ENCODE data around the gene GPS2.
A peak's percentile ranks its signal among the peaks of the same experiment; 100 is the strongest.

The GPS2 gene

GRCh38 chr17:7312432-7313087 is 2.6 kb downstream of the GPS2 start:
- H3K4me1 Mint-ChIP-seq: peaks cover 55% of the 10 kb centered on the region
- peak overlapping the region; percentile 83 to 85 (median 84) for H3K4me3 Mint-ChIP-seq
- no peaks in the 10 kb centered on the region for H3K27me3 Mint-ChIP-seq (ENCODE audit: low read depth)
- no peaks in the 10 kb centered on the region for H3K9me3 Mint-ChIP-seq
- peaks cover 65% of the 10 kb centered on the region for H3K36me3 Mint-ChIP-seq (ENCODE audit: low read depth)
- peak overlapping the region in 2 of 3 experiments; percentile 37 to 59 for H3K27ac Mint-ChIP-seq
- no peak for TF ChIP-seq CTCF (IDR thresholded peaks at IDR 0.05; ENCODE audit: unreplicated experiment in 3 of 3)

GRCh38 chr17:7311110-7311705 is 4.0 kb downstream of the GPS2 start:
- H3K27me3 Mint-ChIP-seq (ENCODE audit: low read depth): no peaks in the 10 kb centered on the region
- peaks cover 57% of the 10 kb centered on the region for H3K36me3 Mint-ChIP-seq (ENCODE audit: low read depth)
- peak overlapping the region; percentile 94 to 99 (median 97) for H3K4me3 Mint-ChIP-seq
- peak overlapping the region in 2 of 3 experiments; percentile 98 to 99 for H3K27ac Mint-ChIP-seq
- H3K4me1 Mint-ChIP-seq: peaks cover 51% of the 10 kb centered on the region
- no peak for TF ChIP-seq CTCF (IDR thresholded peaks at IDR 0.05; ENCODE audit: unreplicated experiment in 3 of 3)
- H3K9me3 Mint-ChIP-seq: no peaks in the 10 kb centered on the region

GRCh38 chr17:7309628-7310027 is 5.5 kb downstream of the GPS2 start:
- Mint-ChIP-seq H3K9me3 (no peaks in the 10 kb centered on the region), H3K27ac (peak overlapping the region; percentile 92 to 99 (median 98)), H3K4me3 (peak overlapping the region; percentile 94 to 99 (median 97)), H3K27me3 (ENCODE audit: low read depth) (no peaks in the 10 kb centered on the region), H3K36me3 (ENCODE audit: low read depth) (peaks cover 57% of the 10 kb centered on the region), H3K4me1 (peaks cover 49% of the 10 kb centered on the region)
- no peak for TF ChIP-seq CTCF (IDR thresholded peaks at IDR 0.05; ENCODE audit: unreplicated experiment in 3 of 3)

GRCh38 chr17:7308625-7309433 is 6.3 kb downstream of the GPS2 start:
- H3K27me3 Mint-ChIP-seq (ENCODE audit: low read depth): no peaks in the 10 kb centered on the region
- peak overlapping the region; percentile 94 to 99 (median 97) for H3K4me3 Mint-ChIP-seq
- H3K4me1 Mint-ChIP-seq: peaks cover 41% of the 10 kb centered on the region

More at GRCh38 chr17:7308625-7309433, 6.3 kb downstream of the GPS2 start:
- no peaks in the 10 kb centered on the region for H3K9me3 Mint-ChIP-seq
- TF ChIP-seq CTCF (IDR thresholded peaks at IDR 0.05; ENCODE audit: unreplicated experiment in 3 of 3): no peak
- peak overlapping the region; percentile 92 to 99 (median 98) for H3K27ac Mint-ChIP-seq
- peaks cover 49% of the 10 kb centered on the region for H3K36me3 Mint-ChIP-seq (ENCODE audit: low read depth)

Data from nephron (organoid).